ENCODE data around the gene PRDX2. TPM values are rescaled to one million over a fixed set of nuclear protein-coding genes. Genes with fewer than 3 reads are reported as not detected.

Gene PRDX2
- total and polyA plus RNA-seq, 10 of the 15 experiments (the other 5 are each of a cell fraction or from before 2014, with no cell fraction given): 93.0 to 812 (median 344) TPM

DNA sequence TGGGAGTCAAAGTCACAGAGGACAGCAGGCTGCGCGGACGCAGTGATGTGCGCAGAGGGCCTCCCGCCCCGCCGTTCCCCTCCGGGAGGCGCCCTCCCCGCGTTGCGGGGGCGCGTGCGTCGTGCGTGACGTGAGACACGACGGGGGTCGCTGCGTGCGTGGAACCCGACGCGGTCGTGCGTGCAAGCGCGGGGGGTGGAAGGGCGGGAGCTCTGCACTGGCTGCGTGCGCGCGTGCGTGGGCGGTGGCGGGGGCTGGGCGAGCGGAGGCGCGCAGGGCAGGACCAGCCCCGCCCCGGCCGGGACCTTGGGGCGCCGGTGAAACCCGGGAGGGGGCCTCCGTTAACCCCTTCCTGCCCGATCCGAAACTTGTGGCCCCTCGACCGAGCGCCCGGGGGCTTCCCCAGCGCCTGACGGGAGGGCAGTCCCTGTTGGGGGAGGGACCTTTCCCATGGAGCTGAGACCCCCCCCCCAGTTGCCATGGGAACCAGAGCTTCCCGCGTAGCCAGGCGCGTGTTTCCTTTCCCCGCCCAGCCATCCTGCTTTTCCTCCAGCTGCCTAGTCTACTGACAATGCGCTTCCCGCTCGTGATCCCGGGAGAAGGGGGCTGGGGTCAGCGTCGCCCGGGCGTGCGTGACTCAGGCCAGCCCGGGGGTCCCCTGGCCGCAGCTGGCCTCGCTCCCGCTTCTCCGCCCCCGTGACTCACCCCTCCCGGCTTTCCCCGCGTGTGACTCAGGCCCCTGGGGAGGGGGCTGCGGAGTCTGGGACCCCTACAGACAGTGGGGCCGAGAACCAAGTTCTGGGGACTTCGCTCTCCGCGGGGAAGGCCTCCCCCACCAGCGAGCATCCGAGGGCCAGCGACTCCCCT is 18.9 kb downstream of the PRDX2 start (continued):
- TF ChIP-seq, protein P1, sequence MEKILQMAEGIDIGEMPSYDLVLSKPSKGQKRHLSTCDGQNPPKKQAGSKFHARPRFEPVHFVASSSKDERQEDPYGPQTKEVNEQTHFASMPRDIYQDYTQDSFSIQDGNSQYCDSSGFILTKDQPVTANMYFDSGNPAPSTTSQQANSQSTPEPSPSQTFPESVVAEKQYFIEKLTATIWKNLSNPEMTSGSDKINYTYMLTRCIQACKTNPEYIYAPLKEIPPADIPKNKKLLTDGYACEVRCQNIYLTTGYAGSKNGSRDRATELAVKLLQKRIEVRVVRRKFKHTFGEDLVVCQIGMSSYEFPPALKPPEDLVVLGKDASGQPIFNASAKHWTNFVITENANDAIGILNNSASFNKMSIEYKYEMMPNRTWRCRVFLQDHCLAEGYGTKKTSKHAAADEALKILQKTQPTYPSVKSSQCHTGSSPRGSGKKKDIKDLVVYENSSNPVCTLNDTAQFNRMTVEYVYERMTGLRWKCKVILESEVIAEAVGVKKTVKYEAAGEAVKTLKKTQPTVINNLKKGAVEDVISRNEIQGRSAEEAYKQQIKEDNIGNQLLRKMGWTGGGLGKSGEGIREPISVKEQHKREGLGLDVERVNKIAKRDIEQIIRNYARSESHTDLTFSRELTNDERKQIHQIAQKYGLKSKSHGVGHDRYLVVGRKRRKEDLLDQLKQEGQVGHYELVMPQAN (conservative IDR thresholded peaks at IDR 0.05): peak; percentile 66
- TF ChIP-seq BHLHE40 (IDR thresholded peaks at IDR 0.05; ENCODE audit: borderline replicate concordance in 1 of 2, low read depth in 2 of 2, low read length in 1 of 2) (peak; percentile 82 to 96), RCOR1 (conservative IDR thresholded peaks at IDR 0.05; ENCODE audit: low read depth, low read length) (no peak; the same call in 1 of the 2 replicates), TARDBP (IDR thresholded peaks at IDR 0.05; ENCODE audit: borderline replicate concordance) (no peak; the same call in none of the 2 replicates), IKZF1 (conservative IDR thresholded peaks at IDR 0.05) (peak; percentile 99), SIX5 (IDR thresholded peaks at IDR 0.05; ENCODE audit: low read depth, low read length, severe bottlenecking) (peak; percentile 9), ZBED1 (IDR thresholded peaks at IDR 0.05; ENCODE audit: borderline replicate concordance) (peak; percentile 22; the same call in 1 of the 2 replicates), CHD2 (IDR thresholded peaks at IDR 0.05; ENCODE audit: borderline replicate concordance, low read depth, low read length) (peak; percentile 86), ZNF384 (IDR thresholded peaks at IDR 0.05; ENCODE audit: borderline replicate concordance, low read depth, low read length) (no peak), KLF5 (IDR thresholded peaks at IDR 0.05; ENCODE audit: partially characterized antibody) (peak; percentile 54), ZNF274 (IDR thresholded peaks at IDR 0.05; ENCODE audit: insufficient read depth, insufficient read length) (no peak), POLR2AphosphoS2 (IDR thresholded peaks at IDR 0.05; ENCODE audit: low read depth, low read length) (peak; percentile 76; the same call in 1 of the 2 replicates), ETV6 (conservative IDR thresholded peaks at IDR 0.05 in 1 of 2, IDR thresholded peaks at IDR 0.05 in 1 of 2; ENCODE audit: borderline replicate concordance in 1 of 2, low read depth in 1 of 2) (0 out of 4 replicates have a peak, but pooled peaks of 1 of the 2 experiments have one; percentile 37), YY1 (IDR thresholded peaks at IDR 0.05; ENCODE audit: low read depth, low read length) (peak; percentile 54), EP300 (IDR thresholded peaks at IDR 0.05; ENCODE audit: borderline replicate concordance in 1 of 2, control insufficient read depth in 1 of 2, low read depth in 2 of 2, low read length in 2 of 2) (peak; percentile 80 to 81), STAT1 (conservative IDR thresholded peaks at IDR 0.05) (no peak; the same call in 1 of the 2 replicates), SP1 (IDR thresholded peaks at IDR 0.05; ENCODE audit: low read depth, low read length) (peak; percentile 79), ZNF24 (IDR thresholded peaks at IDR 0.05) (peak; percentile 56; the same call in 1 of the 2 replicates), IRF4 (IDR thresholded peaks at IDR 0.05; ENCODE audit: low read depth, low read length) (peak; percentile 34; the same call in 1 of the 2 replicates), HCFC1 (IDR thresholded peaks at IDR 0.05; ENCODE audit: low read length) (peak; percentile 41; the same call in 1 of the 2 replicates), TCF3 (IDR thresholded peaks at IDR 0.05; ENCODE audit: borderline replicate concordance, insufficient read depth, low read depth, low read length) (peak; percentile 79), STAT3 (IDR thresholded peaks at IDR 0.05; ENCODE audit: low read depth, low read length) (no peak), SIN3A (IDR thresholded peaks at IDR 0.05; ENCODE audit: low read depth, low read length) (peak; percentile 58; the same call in 1 of the 2 replicates)
- TF ChIP-seq, protein P2, sequence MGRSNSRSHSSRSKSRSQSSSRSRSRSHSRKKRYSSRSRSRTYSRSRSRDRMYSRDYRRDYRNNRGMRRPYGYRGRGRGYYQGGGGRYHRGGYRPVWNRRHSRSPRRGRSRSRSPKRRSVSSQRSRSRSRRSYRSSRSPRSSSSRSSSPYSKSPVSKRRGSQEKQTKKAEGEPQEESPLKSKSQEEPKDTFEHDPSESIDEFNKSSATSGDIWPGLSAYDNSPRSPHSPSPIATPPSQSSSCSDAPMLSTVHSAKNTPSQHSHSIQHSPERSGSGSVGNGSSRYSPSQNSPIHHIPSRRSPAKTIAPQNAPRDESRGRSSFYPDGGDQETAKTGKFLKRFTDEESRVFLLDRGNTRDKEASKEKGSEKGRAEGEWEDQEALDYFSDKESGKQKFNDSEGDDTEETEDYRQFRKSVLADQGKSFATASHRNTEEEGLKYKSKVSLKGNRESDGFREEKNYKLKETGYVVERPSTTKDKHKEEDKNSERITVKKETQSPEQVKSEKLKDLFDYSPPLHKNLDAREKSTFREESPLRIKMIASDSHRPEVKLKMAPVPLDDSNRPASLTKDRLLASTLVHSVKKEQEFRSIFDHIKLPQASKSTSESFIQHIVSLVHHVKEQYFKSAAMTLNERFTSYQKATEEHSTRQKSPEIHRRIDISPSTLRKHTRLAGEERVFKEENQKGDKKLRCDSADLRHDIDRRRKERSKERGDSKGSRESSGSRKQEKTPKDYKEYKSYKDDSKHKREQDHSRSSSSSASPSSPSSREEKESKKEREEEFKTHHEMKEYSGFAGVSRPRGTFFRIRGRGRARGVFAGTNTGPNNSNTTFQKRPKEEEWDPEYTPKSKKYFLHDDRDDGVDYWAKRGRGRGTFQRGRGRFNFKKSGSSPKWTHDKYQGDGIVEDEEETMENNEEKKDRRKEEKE (IDR thresholded peaks at IDR 0.05): peak; percentile 36; the same call in 1 of the 2 replicates

Data from GM12878 (cell line).